HG03460 (cell line): ENCODE data around the gene MINDY2.
"Not testable (repeated sequence)": the region's sequence is repeated elsewhere in the genome, so short reads cannot be mapped to it uniquely, and the experiment has no call there.

Experiments used
- ATAC-seq: cut with Tn5 transposase; IDR thresholded peaks from one replicate; pipeline ENCODE4 v1.9.1; 2021; ENCODE audit not compliant: unreplicated experiment

Gene MINDY2

DNA sequence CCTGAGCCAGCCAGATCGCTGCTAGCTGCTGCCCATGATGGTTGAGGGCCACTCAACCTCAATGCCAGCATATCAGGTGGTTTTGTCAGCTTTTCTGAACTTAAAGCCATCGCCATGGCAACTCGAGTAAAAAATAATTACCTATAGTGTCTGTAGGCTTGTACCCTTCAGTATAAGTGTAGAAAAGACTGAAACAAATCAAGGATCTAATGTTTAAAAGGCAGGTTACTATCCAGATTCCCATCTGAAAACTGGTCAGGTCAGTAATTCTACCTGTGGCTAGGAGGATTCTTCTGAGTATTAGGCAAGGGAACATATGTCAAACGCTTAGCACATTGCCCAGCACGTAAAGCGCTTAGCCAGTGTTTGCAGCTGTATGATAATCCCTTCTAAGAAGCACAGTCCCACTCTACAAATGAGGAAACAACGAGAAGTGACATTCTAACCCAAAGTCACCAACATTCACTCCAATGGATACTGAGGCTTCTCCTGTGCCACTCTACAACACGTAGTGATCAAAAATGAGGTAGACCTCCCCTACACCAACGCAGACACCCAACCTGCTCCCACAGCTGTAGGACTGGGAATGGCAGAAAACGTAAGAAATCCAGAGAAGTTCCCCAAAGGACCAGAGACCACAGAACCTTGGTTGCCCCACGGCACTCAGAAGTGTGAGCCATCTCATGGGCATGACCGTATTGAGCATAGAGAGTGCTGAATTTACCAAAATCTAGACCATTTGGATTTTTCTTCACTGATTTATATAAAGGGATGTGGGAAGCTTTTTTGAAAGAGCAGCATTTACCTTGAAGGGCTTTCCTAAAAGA is 107.1 kb downstream of the MINDY2 start:
- no peak for ATAC-seq

DNA sequence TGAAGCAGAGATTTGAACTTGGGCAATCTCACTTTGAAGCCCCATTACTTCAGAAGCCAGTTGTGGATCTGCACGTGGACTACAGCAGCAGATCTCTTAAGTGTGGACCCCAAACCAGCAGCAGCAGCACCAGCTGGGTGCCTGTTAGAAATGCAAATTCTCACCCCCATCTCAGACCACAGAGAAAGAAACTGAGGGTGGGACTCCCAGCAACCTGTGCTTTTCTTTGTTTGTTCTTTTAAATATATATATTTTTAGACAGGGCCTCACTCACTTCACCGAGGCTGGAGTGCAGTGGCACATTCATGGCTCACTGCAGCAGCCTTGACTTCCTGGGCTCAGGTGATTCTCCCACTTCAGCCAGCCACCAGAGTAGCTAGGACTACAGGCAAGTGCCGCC is 109.2 kb downstream of the MINDY2 start:
- peak; percentile 52 for ATAC-seq

DNA sequence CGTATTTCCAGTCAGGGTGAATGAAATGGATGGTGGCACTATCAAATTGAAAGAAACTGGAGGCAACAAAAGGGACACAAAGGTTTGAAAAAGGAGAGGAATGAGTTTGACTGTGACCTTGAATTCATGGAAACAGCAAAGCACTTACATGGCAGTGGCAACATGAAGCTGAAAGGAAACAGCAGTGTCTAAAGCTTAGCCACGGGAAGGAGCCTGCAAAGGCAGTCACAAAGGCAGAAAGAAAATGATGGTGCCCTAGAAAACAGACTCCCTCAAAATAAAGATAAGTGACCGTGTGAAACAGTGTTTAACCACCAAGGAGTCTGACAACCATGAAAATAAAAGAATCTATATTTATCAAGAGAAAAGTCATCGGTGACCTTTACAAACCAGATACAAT is 111.1 kb downstream of the MINDY2 start:
- no peak for ATAC-seq

DNA sequence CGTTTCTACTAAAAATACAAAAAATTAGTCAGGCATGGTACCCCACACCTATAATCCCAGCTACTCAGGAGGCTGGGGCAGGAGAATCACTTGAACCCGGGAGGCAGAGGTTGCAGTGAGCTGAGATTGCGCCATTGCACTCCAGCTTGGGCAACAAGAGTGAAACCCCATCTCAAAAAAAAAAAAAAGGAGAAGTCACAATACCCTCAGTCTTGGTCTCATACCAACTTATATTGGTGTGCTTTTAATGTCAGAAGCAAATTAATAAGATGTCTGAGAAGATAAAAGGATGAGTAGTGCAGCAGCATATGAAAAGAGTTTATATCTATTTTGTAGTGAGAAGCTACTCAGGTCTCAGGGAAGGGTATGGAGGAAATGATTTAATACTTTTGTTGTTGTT is 112.8 kb downstream of the MINDY2 start:
- not testable (repeated sequence) for ATAC-seq

DNA sequence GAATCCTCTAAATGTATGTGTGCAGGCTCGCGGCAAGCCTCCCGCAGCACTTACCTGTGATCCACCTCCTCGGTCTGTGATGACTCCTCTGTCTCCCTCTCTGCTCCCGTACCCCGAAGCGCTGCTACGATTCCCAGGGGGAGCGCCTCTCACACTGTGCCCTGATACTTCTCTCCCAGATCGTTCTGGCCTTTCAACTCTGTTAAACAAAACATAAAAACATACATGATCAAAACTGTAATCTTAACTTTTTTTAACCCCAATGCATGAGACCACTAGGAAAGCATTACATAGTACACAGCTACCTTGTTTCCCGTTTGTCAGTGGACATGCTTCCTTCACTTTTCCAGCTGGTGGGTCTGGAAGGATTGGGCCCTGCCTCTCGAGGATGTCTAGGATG is 115.8 kb downstream of the MINDY2 start:
- no peak for ATAC-seq

DNA sequence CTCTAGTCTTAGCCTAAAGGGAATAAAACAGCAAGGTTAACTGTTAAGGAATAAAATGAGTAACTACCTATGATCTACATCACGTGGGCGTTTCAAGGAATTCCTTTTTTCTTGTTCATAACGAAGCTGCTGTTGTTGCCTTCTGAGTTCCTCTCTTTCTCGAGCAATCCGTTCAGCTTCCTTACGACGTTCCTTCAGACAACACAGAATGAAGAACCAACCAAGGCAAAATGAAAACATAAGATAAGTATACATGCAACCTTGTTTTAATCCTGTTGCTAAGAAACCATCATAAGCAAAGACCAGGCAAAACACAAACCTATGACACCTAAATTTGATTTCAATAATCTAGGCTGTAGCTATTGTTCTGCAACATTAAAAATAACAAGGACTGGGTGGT is 118.3 kb downstream of the MINDY2 start:
- no peak for ATAC-seq

DNA sequence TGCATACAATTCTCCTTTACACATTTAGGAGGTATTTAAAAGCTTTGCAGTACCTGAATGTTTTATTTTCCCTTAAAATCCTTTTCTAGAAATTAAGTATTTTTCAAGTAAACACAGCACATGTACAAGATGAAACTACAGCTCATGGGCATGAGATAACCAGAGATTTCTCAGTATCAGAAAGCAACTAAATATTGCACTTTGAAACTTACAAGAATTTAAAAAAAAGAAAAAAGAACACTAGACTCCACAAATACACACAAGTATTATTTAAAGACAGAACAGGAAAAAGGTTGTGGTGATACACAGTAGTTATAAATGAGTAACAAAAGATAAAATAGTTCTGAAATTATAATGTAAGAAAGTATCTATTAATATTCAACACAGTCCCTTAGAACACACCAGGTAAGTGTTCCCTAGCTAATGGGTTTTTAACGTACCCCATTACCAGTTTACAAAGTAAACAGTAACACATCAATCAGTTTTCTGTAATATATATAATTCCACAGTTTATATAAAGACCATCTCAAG is 127.1 kb downstream of the MINDY2 start:
- ATAC-seq: no peak

DNA sequence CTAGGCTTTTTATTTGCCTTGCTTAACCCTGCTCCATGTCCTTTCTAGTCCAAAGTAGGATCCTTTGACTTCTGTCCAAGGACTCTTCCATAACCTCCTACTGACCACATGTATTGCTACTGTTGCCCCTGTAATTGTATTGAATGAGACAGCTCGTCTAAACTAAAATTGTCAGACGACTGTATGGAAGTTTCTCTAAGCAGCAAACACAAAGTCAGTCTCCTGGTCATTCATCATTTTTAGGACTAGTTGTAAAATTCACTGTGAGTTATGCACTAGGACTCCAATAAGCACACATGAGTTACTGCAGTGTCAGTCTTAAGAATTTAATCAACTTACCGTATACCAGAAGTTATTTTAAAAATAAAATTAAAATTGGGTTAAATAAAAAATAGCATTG is 129.5 kb downstream of the MINDY2 start:
- no peak for ATAC-seq

DNA sequence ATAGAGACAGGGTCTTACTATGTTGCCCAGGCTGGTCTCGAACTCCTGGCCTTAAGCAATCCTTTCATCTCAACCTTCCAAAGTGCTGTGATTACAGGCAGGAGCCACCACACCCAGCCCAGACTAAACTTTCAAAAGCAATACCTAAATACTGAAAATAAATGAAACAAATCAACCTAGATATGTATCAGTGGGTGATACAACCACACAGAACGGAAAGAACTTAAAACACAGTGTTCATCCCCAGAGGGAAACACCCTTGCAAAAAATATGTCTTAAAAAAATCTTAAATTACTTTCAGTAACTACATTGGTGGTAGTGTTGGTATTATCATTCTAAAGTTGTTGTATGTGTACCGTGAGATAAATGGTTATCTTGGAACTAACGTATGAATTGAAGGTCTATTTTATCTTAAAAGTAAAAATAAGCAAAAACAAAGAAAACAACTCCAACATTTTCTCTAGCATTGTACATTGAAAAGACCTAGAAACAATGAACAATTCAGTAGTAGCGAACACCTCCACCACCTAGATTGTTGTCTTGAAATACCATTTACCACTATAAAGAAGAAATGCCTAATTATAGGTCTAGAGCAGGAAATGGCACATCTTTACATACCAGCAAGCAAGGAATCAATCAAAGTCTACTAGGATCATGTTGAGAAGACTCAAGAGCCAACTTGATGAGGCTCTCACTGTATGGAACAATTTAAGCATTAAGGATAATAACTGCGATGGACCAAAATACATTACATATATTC is 137.6 kb downstream of the MINDY2 start:
- ATAC-seq: no peak

DNA sequence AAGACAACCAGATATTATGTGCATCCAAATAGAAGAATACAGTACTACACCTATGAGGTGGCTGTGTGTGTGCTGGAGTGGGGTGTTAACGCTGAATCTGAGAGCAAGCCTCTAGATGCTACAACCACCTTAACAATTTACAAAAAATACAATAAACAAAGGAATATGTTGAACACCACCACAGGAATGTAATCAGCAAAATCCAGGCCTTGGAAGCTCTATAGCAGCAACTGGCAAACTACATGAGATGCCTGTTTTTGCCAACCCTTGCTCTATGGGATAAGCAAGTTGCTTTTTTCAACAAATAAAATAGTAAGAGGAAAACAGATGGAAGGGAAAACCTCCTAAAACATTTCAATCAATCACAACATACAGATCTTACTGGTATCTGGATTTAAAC is 138.5 kb downstream of the MINDY2 start:
- no peak for ATAC-seq

DNA sequence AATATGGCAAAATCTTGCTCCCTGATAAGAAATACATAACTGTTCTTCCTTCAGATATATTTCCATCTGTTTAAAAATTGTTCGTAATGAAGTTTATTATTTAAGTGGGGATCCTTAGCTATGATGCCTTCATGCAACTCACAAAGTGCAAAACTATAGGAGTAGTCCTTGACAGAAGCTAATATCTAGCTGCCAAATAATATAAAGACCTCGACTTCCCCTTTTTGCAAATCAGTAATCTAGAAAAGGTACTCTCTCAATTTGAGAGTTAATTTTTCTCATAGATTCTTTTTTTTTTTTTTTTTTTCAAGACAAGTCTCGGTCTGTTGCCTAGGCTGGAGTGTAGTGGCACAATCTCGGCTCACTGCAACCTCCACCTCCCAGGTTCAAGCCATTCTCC is 139.4 kb downstream of the MINDY2 start:
- no peak for ATAC-seq
